ENCODE measurements around the gene CFAP100.

The CFAP100 gene

GRCh38 chr3:126406389-126407296 is 11.9 kb downstream of the CFAP100 start:
- DNase-seq: no peak

- DNase-seq: no peak
Observed at GRCh38 chr3:126407412-126408044, 12.8 kb downstream of the CFAP100 start.

GRCh38 chr3:126408099-126408498 is 13.4 kb downstream of the CFAP100 start:
- no peak for DNase-seq

- no peak for DNase-seq
Observed at GRCh38 chr3:126412841-126413692, 18.4 kb downstream of the CFAP100 start.

GRCh38 chr3:126413693-126414080 is 19.0 kb downstream of the CFAP100 start:
- DNase-seq: no peak

GRCh38 chr3:126414406-126414805 is 19.7 kb downstream of the CFAP100 start:
- no peak for DNase-seq

- DNase-seq: no peak
Observed at GRCh38 chr3:126414961-126415660, 20.4 kb downstream of the CFAP100 start.

GRCh38 chr3:126415661-126416591 is 21.2 kb downstream of the CFAP100 start:
- DNase-seq: no peak

GRCh38 chr3:126416943-126417342 is 22.2 kb downstream of the CFAP100 start:
- no peak for DNase-seq

GRCh38 chr3:126417515-126417914 is 22.8 kb downstream of the CFAP100 start:
- DNase-seq: no peak

GRCh38 chr3:126417981-126418530 is 23.3 kb downstream of the CFAP100 start:
- no peak for DNase-seq

- no peak for DNase-seq
Observed at GRCh38 chr3:126418661-126419131, 24.0 kb downstream of the CFAP100 start.

- DNase-seq: no peak
Observed at GRCh38 chr3:126419151-126419703, 24.5 kb downstream of the CFAP100 start.

- no peak for DNase-seq
Observed at GRCh38 chr3:126419886-126420786, 25.4 kb downstream of the CFAP100 start.

GRCh38 chr3:126421573-126422119 is 26.9 kb downstream of the CFAP100 start:
- DNase-seq: no peak

GRCh38 chr3:126422121-126422520 is 27.4 kb downstream of the CFAP100 start:
- DNase-seq: no peak

GRCh38 chr3:126422571-126423091 is 27.9 kb downstream of the CFAP100 start:
- no peak for DNase-seq

- DNase-seq: no peak
Observed at GRCh38 chr3:126423191-126424038, 28.7 kb downstream of the CFAP100 start.

All from activated gamma-delta T cell treated with Interleukin-2 at 50 U/mL for 16 hours (primary cell).